Erythroblast (primary cell): ENCODE results near the gene WHRN.

ENCODE experiments used
- DNase-seq, 2 experiments: peaks; one replicate each; lab custom pipeline; 2025; lab: John Stamatoyannopoulos, UW
- GATA1 ChIP-seq: IDR thresholded peaks from 2 replicates; pipeline ENCODE4 v1.6.1; 2011; ENCODE audit warnings: low read depth, mild to moderate bottlenecking, control low read depth, low read length, moderate library complexity
- POLR2A ChIP-seq: IDR thresholded peaks from 2 replicates; pipeline ENCODE4 v1.6.1; 2011; ENCODE audit warnings: mild to moderate bottlenecking, low read length

The WHRN gene

DNA sequence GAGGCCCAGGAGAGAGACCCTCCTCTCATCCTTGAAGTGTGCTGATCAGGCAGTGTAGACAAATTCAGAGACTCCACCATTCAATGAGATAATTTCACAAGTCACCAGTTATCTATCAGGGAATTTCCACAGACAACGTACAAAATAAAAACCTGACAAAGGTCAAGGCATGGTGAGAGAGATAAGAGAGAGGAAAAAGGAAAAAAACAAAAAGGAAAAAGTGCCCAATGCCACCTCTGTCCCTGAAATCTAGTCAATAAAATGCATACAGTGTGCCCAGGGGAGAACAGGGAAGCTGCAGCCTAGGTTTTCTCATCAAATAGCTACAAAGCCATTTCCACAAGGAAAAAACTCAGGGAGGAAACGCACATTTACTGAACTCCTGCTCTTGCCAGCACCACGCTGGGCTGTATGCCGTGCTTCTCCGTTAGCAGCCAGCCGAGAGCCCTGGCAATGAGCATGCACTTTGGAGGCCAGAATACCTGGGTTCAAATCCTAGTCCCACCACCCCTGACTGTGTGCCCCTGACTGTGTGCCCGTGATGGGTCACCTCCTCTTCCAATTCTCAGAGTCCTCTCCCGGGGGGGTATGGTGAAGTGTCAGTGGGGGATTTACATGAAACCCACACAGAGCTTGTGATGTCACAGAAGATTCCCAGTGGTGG lies 11.6 kb downstream of the WHRN start:
- DNase-seq = no peak
- TF ChIP-seq GATA1 = no peak
- TF ChIP-seq POLR2A = no peak

DNA sequence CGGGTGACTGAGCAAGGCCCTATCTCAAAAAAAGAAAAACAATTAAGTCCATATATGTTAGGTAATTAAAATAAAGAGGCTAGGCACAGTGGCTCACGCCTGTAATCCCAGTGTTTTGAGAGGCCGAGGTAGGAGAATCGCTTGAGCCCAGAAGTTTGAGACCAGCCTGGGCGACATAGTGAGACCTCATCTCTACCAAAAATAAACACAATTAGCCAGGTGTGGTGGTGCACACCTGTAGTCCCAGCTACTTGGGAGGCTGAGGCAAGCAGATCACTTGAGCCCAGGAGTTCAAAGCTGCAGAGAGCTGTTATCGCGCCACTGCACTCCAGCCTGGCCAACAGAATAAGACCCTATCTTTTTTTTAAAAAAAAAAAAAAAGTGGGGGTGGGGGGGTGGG lies 12.3 kb downstream of the WHRN start:
- no peak for TF ChIP-seq POLR2A
- TF ChIP-seq GATA1 = no peak
- DNase-seq = no peak

- DNase-seq = no peak
- TF ChIP-seq GATA1 = no peak
- TF ChIP-seq POLR2A = no peak
Measured at GRCh38 chr9:114491430-114492003, 13.8 kb downstream of the WHRN start.

- TF ChIP-seq GATA1 (no peak), POLR2A (no peak)
- no peak for DNase-seq
Measured at GRCh38 chr9:114489928-114490327, 15.3 kb downstream of the WHRN start.

DNA sequence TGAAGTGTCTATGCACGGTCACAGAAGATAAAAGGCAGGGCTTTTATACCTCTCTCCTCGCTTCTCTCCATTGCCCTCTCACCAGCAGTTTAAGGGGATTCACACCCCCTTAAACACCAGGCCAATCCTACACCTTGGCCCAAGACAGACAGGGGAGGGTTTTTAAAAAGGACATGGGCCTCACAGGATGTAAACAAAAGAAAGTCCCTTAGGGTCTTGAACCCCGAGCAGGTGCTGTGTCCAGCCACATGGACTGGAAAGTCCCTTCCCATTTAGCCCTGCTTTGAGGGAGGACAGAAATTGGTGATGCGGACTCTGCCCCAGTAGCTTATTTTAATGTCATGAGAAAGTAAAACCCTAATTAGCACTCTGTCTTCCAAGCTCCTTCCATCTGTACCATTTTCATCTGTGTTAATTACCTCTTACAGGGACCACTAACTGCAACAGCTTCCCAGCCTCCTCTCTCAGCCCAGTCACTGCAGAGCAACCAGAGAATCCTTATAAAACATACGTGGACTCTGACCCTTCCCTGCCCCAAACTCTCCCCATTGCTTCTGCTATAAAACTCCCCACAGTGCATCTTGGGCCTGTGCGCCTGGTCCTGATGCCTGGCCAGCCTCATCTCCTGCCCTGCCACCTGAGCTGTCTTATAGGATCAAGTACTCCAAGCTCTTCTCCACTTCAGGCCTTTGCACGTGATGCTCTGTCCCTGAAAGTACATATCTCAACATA lies 16.7 kb downstream of the WHRN start:
- TF ChIP-seq POLR2A = no peak
- no peak for TF ChIP-seq GATA1
- DNase-seq = no peak

DNA sequence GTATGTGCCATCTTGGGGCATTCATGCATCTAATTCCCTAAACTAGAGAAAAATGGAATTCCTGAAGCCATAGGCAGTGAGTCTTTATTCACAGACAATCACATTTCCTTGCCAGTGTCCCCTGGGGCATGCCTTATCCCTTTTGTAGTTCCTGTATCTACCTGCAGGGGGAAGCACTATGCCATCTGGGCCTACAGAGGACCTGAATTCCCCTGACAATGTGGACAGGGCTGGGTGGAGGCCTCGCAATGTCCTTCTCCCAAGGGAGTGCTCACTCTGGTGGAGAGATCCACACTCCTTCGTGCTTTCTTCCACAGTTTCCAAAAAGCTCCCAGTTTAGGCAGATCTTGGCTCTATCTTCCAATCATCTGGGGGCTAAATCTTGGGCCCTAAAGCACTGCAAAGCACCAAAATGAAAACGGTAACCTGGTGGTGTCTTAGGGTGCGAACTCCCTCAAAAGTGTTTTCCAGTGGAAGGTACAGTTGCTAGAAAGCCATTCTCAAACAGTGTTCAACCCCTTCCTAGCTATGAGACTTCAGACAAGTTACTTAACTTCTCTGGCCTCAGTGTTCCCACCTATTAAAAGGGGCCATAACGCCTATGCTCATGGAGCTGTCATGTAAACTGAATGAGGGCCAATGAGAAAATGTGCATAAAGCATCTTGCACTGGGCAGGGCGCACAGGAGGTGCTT lies 17.5 kb downstream of the WHRN start:
- peak; percentile 43 to 69 for DNase-seq
- TF ChIP-seq POLR2A (no peak), GATA1 (no peak)

DNA sequence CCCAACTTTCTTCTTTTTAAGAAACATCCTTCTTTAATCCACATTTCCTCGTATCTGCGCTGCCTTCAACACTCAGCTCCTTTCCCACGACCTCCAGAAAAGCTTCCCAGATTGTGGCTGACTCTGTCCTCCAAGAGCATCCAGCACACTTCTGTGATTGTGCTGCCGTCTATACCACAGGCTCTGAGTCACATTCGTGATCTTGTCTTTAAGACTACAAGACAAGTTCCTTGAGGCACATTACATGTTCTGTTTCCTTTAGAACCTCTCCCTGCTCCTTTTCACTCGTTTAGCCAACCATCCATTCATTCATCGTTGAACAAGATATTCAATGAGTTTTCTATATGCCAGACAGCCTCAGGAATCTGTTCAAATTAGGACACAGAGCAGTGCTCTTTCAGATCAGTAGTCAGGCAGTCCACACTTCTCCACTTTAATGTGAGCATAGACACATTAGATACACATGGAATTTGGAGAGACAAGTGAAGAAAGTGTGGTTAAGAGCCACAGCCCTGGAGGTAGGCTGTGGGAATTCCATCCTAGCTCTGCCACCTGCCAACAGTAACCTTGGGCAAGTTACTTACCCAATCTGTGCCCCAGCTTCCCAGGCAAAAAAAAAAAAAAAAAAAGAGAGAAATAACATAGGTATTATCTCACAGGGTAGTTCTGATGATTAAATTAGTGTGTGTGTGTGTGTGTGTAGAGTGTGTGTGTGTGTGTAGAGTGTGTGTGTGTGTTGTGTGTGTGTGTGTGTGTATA lies 18.9 kb downstream of the WHRN start:
- TF ChIP-seq POLR2A (no peak), GATA1 (no peak)
- DNase-seq = no peak

DNA sequence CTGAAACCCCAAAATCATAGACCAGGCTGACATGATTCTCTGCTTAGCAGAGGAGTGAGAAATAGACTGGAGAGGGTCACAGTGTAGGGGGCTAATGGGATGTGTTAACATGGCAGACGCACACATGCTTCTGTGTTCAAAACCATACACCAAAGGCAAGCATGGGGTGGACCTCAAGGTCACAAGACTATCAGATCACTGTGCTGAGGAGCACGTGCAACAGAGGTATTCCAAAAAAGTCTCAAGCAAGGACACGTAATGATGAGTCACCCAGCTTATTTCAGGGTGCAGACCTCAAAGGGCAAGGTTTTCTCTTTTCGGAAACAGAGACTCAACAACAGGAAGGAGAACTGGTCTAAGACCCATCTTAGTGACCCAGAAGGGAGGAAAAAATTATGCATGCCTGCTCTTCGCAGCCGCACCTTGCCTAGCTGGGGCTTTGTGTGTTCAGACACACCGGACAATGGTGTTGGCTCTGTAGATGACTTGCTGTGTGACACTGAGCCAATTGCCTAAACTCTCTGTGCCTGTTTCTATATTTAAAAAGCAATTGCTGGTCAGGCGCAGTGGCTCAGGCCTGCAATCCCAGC lies 20.3 kb downstream of the WHRN start:
- TF ChIP-seq GATA1 (no peak), POLR2A (no peak)
- peak in 1 of 2 experiments; percentile 13 for DNase-seq

- DNase-seq = no peak
- no peak for TF ChIP-seq POLR2A
Measured at GRCh38 chr9:114484215-114484853, 20.9 kb downstream of the WHRN start.

- no peak for DNase-seq
- no peak for TF ChIP-seq POLR2A
- TF ChIP-seq GATA1 = no peak
Measured at GRCh38 chr9:114483499-114483898, 21.8 kb downstream of the WHRN start.

GRCh38 chr9:114482593-114482992 lies 22.7 kb downstream of the WHRN start:
- TF ChIP-seq GATA1 = no peak
- TF ChIP-seq POLR2A = no peak
- no peak for DNase-seq

DNA sequence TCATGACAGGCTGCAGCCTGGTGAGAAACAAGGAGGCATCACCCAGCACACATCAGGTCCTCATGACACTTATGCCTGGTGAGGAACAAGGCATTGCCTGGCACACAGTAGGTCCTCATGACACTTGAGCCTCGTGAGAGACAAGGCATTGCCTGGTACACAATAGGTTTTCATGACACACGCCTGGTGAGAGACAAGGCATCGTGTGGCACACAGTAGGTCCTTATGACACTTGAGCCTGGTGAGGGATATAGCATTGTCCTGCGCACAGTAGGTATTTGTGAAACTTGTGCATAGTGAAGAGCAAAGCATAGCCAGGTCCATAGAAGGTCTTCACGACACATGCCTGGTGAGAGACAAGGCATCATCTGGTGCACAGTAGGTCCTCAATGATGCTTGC lies 23.5 kb downstream of the WHRN start:
- TF ChIP-seq POLR2A = no peak
- TF ChIP-seq GATA1 = no peak
- no peak for DNase-seq
